Measurements from ENCODE around the gene GNAQ.

DNA sequence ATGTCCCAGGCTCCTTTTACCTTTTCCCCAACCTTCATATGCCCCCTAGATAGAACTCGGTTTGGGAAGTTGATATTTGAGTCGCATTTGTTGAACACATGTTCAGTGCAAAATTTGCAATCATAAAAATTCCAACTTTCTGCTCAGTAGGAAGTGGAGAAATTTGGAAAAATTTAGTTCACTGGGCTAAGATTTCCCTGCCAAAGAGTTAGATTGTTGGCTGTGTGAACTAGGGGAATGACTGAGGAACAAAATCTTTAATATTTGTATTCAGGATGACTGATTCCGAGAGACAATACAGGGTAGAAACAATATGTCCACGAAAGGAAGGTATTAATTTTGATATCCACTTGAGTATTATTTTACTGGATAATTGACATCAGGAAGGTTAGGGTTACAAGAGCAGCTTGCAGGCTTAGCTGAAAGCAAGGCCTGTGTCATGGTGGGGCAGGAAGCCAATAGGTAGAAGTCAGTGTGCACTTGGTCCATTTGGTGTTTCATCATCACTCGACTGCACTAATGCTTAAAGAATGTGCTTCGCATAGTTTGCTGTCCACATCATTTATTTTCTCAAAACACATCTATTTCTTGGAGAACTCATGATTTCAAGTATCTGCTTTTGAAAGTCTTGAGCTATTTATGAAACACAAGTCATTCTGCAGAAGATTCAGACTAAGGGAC is 324.1 kb downstream of the GNAQ start:
- TF ChIP-seq, protein P1, sequence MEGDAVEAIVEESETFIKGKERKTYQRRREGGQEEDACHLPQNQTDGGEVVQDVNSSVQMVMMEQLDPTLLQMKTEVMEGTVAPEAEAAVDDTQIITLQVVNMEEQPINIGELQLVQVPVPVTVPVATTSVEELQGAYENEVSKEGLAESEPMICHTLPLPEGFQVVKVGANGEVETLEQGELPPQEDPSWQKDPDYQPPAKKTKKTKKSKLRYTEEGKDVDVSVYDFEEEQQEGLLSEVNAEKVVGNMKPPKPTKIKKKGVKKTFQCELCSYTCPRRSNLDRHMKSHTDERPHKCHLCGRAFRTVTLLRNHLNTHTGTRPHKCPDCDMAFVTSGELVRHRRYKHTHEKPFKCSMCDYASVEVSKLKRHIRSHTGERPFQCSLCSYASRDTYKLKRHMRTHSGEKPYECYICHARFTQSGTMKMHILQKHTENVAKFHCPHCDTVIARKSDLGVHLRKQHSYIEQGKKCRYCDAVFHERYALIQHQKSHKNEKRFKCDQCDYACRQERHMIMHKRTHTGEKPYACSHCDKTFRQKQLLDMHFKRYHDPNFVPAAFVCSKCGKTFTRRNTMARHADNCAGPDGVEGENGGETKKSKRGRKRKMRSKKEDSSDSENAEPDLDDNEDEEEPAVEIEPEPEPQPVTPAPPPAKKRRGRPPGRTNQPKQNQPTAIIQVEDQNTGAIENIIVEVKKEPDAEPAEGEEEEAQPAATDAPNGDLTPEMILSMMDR (IDR thresholded peaks at IDR 0.05; ENCODE audit: low read depth, low read length) = no peak
- TF ChIP-seq POLR2A (IDR thresholded peaks at IDR 0.05; ENCODE audit: extremely low read depth, insufficient read length) (no peak), MAX (IDR thresholded peaks at IDR 0.05; ENCODE audit: low read depth, low read length) (no peak), MYC (IDR thresholded peaks at IDR 0.05; ENCODE audit: low read depth, low read length) (no peak)
